ENCODE results near the gene GOSR2. TPM values are rescaled to one million over a fixed set of nuclear protein-coding genes. Genes with fewer than 3 reads are reported as not detected.

The GOSR2 gene
- 33.2 and 37.9 TPM in 2 replicates for total RNA-seq

GRCh38 chr17:46922804-46923635 lies at the start of gene GOSR2:
Gene GOSR2, plus strand, starts transcription at chr17:46923160. Its CDS starts 33 bp downstream, at chr17:46923193.

DNA sequence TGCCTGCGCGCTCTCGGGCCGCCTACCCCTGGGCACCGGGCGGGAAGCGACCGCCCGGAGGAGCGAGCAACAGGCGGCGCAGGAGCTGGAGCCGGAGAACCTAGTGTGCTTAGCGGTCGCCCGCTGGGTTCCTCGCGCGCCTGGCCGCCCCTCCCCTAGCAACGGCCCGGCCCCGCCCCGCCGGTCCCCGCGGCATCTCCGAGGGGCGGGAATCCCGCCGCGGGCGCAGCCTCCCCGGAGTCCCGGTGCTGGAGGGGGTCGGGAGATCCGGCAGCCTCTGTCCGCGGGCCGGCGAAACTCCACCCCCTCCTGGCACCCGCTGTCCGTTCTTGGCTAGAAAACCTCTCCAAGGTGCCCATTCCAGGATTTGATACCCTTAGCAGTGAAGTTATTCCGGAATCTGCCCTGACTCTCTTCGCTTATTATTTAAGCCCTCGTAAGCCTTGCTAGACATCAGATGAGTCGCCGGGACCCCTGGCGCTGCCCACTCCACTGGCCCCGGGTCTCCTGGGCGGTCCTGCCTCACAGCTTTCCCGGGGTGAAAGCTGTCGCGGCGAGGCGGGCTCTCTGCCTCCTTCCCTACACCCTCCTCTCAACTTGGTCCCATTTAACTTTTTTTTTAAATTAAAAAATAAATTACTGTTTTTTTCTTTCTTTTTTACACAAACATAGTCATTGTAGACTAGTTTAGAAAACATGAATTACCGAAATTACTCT lies 56.3 kb downstream of the GOSR2 start, which contains the start of gene RPRML:
TSS of gene RPRML (minus strand) at position 107 of the 717 bp plus-strand sequence. CDS start 246 bp downstream, outside the sequence.

Other genes with a start within 250 kb of the GOSR2 start
- 0.05 and 0.56 TPM in 2 replicates for gene WNT3, start 104.5 kb upstream of the GOSR2 start, total RNA-seq
- not detected in 2 replicates for gene WNT9B, start 71.6 kb upstream of the GOSR2 start, total RNA-seq
- not detected in 2 replicates for gene RPRML, start 56.1 kb downstream of the GOSR2 start, total RNA-seq